Left cardiac atrium (tissue), 4 donors: Measurements from ENCODE around the gene GNG7. TPM values are rescaled to one million over a fixed set of nuclear protein-coding genes. Genes with fewer than 3 reads are reported as not detected.
"Not testable (repeated sequence)": the region's sequence is repeated elsewhere in the genome, so short reads cannot be mapped to it uniquely, and the experiment has no call there.

Experiments used
- ATAC-seq, 2 donors: fragments of 200-7000 bp; cut with Tn5 transposase; one replicate each; pipeline ENCODE4 v1.9.1; 2020; ENCODE audit warnings: mild to moderate bottlenecking in 2 of 2, moderate library complexity in 2 of 2
- DNase-seq: peaks from one replicate; pipeline ENCODE4 v3.0.0-alpha.2; 2020
- intact Hi-C, 2 donors: fragments of 100-400 bp; cut with DNase I; formaldehyde crosslinking; loops; one replicate each; pipeline versions ENCODE4 v1.14.1 to v1.15.1; 2022 to 2023
- total RNA-seq, 2 donors: library from RNA; stranded (reverse); fragmentation: NEBNext Ultra II Directional; extraction: Animal tissue kit (Norgen Biotek cat#: 25700); gene quantifications; one replicate each; pipeline ENCODE4 v1.2.1, GENCODE V29; 2021
- donor health status: DM: no; HTN: yes; CAD: no.
- donor health status: DM: no; HTN: yes; CAD: no; lungs with severe emphysema.
- donor health status: DM: yes; HTN: yes; CAD: no.
- donor health status: Dilated cardiomyopathy.

Gene GNG7
- total RNA-seq, 2 donors from 2014 or later = 19.8 to 45.9 TPM

DNA sequence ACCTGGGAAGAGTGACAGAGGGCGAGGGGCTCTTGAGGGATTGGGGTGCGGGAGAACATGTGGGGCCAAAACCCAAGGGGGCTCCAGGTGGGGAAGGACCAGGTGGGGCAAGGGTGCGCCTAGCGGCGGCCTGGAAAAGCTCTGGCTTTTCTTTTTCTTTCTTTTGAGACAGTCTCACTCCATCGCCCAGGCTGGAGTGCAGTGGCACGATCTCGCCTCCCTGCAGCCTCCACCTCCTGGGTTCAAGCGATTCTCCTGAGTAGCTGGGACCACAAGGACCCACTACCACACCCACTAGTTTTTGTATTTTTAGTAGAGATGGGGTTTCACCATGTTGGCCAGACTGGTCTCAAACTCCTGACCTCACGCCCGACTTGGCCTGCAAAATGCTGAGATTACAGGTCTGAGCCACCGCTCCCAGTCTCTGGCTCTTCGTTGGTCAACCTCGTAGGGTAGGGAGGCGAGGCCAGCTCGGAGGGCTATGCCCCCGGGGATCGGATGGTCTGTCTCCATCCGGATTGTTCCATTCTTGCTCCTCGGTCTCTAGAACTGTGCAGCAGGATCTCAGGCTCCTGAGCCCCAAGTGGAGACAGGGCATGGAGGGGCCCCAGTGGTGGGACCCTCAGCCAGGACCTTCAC, 222.8 kb downstream of the GNG7 start:
- DNase-seq (peak; percentile 44), ATAC-seq (no peak)
- intact Hi-C loops = loop anchor here in 1 of 2 donors (5.0 to 10.0 kb wide), 2 partner anchors 63 to 95 kb away; no protein-coding TSS in a partner anchor

GRCh38 chr19:2478756-2479555, 223.5 kb downstream of the GNG7 start:
- intact Hi-C loops = loop anchor here in 1 of 2 donors (5.0 to 10.0 kb wide), 2 partner anchors 63 to 96 kb away; no protein-coding TSS in a partner anchor
- DNase-seq (peak; percentile 88), ATAC-seq (peak; percentile 36)

DNA sequence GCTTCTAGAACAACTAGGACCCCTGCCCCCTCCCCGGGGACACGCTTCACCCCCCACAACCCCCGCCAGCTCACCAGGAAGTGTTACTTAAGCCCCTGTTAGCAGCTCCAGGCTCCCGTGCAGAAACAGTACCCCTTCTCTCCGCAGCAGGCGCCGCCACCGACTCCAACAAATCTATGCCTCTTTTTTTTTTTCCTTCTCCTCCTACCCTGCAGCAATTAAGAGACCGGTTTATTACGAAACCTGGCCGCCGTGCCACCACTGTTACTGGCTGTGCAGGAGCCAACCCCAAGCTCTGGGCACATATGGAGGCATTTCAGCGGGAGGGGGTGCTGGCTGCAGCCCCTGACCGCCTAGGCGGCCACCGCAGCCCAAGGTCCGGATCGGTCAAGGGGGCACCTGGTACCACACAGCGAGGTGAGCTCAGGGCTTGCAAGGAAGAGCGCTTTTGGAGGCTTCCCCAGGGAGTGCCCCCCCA, 224.2 kb downstream of the GNG7 start:
- intact Hi-C loops = loop anchor here in 1 of 2 donors (5.0 to 10.0 kb wide), 2 partner anchors 64 to 96 kb away; no protein-coding TSS in a partner anchor
- peak; percentile 0 to 2 for ATAC-seq

DNA sequence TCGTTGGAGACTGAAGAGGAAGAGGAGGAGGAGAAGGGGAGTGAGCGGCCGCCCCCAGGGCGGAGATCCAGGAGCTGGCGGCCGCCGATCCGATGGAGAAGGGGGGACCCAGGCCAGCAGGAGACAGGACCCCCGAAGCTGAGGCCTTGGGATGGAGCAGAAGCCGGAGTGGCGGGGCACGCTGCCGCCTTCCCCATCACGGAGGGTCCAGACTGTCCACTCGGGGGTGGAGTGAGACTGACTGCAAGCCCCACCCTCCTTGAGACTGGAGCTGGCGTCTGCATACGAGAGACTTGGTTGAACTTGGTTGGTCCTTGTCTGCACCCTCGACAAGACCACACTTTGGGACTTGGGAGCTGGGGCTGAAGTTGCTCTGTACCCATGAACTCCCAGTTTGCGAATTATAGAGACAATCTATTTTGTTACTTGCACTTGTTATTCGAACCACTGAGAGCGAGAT, 224.7 kb downstream of the GNG7 start:
- DNase-seq (peak; percentile 48), ATAC-seq (peak in 1 of 2 donors; percentile 1)
- intact Hi-C loops = loop anchor here (2.0 to 10.0 kb wide), 3 partner anchors 65 to 97 kb away; no protein-coding TSS in a partner anchor

More for the DNA sequence above, 224.2 kb downstream of the GNG7 start:
- DNase-seq = peak; percentile 67

GRCh38 chr19:2477141-2477710, 225.3 kb downstream of the GNG7 start:
- ATAC-seq (peak; percentile 1), DNase-seq (peak; percentile 54)
- intact Hi-C loops = loop anchor here (2.0 to 10.0 kb wide), 3 partner anchors 65 to 98 kb away; no protein-coding TSS in a partner anchor

GRCh38 chr19:2476451-2477140, 225.9 kb downstream of the GNG7 start:
- DNase-seq (peak; percentile 63), ATAC-seq (peak; percentile 1 to 5)
- intact Hi-C loops = loop anchor here (2.0 to 10.0 kb wide), 3 partner anchors 66 to 98 kb away; no protein-coding TSS in a partner anchor

- peak; percentile 81 to 84 for ATAC-seq
- DNase-seq = peak; percentile 98
- intact Hi-C loops = loop anchor here (2.0 to 10.0 kb wide), 5 partner anchors 66 to 137 kb away; no protein-coding TSS in a partner anchor
These were observed 226.6 kb downstream of the GNG7 start, which contains the start of gene GADD45B for GRCh38 chr19:2475702-2476450. Gene GADD45B (plus strand): TSS chr19:2476127. CDS start chr19:2476359, 232 bp downstream.

DNA sequence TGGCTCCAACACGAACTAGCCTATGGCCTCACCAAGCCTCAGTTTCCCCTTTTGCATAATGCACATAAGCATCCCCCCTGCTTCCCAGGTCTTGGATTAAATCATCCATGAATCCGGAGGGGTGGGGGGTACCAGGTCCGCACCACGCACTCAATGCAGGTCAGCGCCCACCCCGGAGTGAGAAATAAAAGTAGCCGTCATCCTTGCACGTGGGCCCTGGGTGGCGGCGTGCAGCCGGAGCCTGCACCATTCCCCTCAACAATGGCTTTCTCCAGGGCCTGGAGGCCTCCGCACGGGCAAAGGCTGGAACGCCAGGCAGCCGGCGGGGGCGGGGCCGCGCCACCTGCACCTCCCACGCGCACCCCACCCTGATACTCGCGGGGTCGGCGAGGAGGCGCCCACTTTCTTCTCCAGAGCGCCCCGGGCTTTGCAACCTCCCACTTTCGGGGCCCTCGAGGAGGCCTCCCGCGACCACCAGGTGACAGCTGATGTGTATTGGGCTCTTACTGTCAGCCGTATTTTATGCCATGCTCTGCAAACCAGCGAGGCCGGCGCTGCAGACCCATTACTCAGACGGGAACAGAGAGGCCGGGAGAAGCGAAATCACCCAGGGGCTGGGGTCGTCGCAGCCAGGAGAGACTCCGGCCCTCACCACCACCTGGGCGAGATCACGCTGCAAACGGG, 227.3 kb downstream of the GNG7 start:
- intact Hi-C loops = loop anchor here (2.0 to 10.0 kb wide), 4 partner anchors 67 to 138 kb away; no protein-coding TSS in a partner anchor
- DNase-seq = peak; percentile 70
- peak; percentile 20 to 29 for ATAC-seq

- intact Hi-C loops = loop anchor here (1.0 to 10.0 kb wide), 5 partner anchors 68 to 138 kb away; no protein-coding TSS in a partner anchor
- DNase-seq (peak; percentile 91), ATAC-seq (peak; percentile 48 to 59)
These were observed 228.1 kb downstream of the GNG7 start for GRCh38 chr19:2474232-2475017.

- intact Hi-C loops = loop anchor here in 1 of 2 donors (10.0 kb wide), 1 partner anchor 105 kb away; no protein-coding TSS in a partner anchor
- ATAC-seq = not testable (repeated sequence)
These were observed 232.6 kb downstream of the GNG7 start for GRCh38 chr19:2469915-2470200.

GRCh38 chr19:2469102-2469914, 233.2 kb downstream of the GNG7 start:
- DNase-seq (peak; percentile 50), ATAC-seq (peak in 1 of 2 donors; percentile 62)
- intact Hi-C loops = no loop called here

More at GRCh38 chr19:2469915-2470200, 232.6 kb downstream of the GNG7 start:
- DNase-seq = not testable (repeated sequence)

GRCh38 chr19:2468596-2468995, 233.9 kb downstream of the GNG7 start:
- no peak for ATAC-seq
- intact Hi-C loops = no loop called here
- DNase-seq = no peak

GRCh38 chr19:2464389-2464788, 238.1 kb downstream of the GNG7 start:
- no peak for ATAC-seq
- intact Hi-C loops = no loop called here

GRCh38 chr19:2463694-2464093, 238.8 kb downstream of the GNG7 start:
- intact Hi-C loops, DNase-seq, ATAC-seq: not testable (repeated sequence)

More at GRCh38 chr19:2464389-2464788, 238.1 kb downstream of the GNG7 start:
- DNase-seq = no peak
